MCF 10A (cell line): ENCODE results near the gene CD151. TPM values are rescaled to one million over a fixed set of nuclear protein-coding genes. Genes with fewer than 3 reads are reported as not detected.
A peak's percentile ranks its signal among the peaks of the same experiment; 100 is the strongest.

ENCODE experiments used
- BruUV-seq: library from RNA; stranded (reverse); fragments of 400-500 nt; replicated peaks from 2 replicates; lab custom pipeline; 2021; lab: Mats Ljungman, UMichigan
- CTCF ChIA-PET: fragments of 300-600 bp; sonication (Branson Sonifier 250); formaldehyde crosslinking; extraction: SDS; loops from one replicate; lab custom pipeline; 2021; ENCODE audit warnings: antibody characterized with exemption, inconsistent platforms; lab: Yijun Ruan, JAX
- POLR2A ChIA-PET: fragments of 300-600, 350-650 bp; sonication (Branson Sonifier 250); formaldehyde crosslinking; extraction: SDS; loops from one replicate; lab custom pipeline; 2020; ENCODE audit warnings: antibody characterized with exemption, inconsistent platforms; lab: Yijun Ruan, JAX
- DNase-seq: peaks from one replicate; pipeline ENCODE4 v3.0.0-alpha.2; 2018; ENCODE audit not compliant: unreplicated experiment
- H3K27ac Mint-ChIP-seq: one replicate; pipeline ENCODE4 v1.8.0; 2022; ENCODE audit warnings: mild to moderate bottlenecking, low read depth, mixed read lengths; ENCODE audit not compliant: unreplicated experiment
- H3K27me3 Mint-ChIP-seq: one replicate; pipeline ENCODE4 v1.8.0; 2022; ENCODE audit warnings: mixed read lengths; ENCODE audit not compliant: insufficient read depth, unreplicated experiment
- H3K36me3 Mint-ChIP-seq: one replicate; pipeline ENCODE4 v1.8.0; 2022; ENCODE audit warnings: mild to moderate bottlenecking, moderate library complexity, mixed read lengths; ENCODE audit not compliant: insufficient read depth, unreplicated experiment
- H3K4me1 Mint-ChIP-seq: one replicate; pipeline ENCODE4 v1.8.0; 2022; ENCODE audit warnings: mixed read lengths; ENCODE audit not compliant: insufficient read depth, unreplicated experiment
- H3K4me3 Mint-ChIP-seq: one replicate; pipeline ENCODE4 v1.8.0; 2022; ENCODE audit warnings: mild to moderate bottlenecking, moderate library complexity, mixed read lengths; ENCODE audit not compliant: unreplicated experiment
- H3K9me3 Mint-ChIP-seq: one replicate; pipeline ENCODE4 v1.8.0; 2022; ENCODE audit warnings: mixed read lengths; ENCODE audit not compliant: unreplicated experiment
- intact Hi-C: fragments of 100-400 bp; cut with micrococcal nuclease; formaldehyde crosslinking; loops from 2 replicates; pipeline ENCODE4 v1.14.1; 2022
- total RNA-seq: library from RNA; stranded (reverse); gene quantifications from 2 replicates; pipeline ENCODE4 v1.2.3, GENCODE V29; 2022
- TF ChIP-seq, protein P1 (sequence below): fragments of 200-600 bp; IDR thresholded peaks from one replicate; pipeline ENCODE4 v1.8.0; 2022; ENCODE audit warnings: antibody characterized with exemption, mild to moderate bottlenecking; ENCODE audit not compliant: unreplicated experiment

The CD151 gene
- total RNA-seq, 1 experiment from 2014 or later: 412 TPM

DNA sequence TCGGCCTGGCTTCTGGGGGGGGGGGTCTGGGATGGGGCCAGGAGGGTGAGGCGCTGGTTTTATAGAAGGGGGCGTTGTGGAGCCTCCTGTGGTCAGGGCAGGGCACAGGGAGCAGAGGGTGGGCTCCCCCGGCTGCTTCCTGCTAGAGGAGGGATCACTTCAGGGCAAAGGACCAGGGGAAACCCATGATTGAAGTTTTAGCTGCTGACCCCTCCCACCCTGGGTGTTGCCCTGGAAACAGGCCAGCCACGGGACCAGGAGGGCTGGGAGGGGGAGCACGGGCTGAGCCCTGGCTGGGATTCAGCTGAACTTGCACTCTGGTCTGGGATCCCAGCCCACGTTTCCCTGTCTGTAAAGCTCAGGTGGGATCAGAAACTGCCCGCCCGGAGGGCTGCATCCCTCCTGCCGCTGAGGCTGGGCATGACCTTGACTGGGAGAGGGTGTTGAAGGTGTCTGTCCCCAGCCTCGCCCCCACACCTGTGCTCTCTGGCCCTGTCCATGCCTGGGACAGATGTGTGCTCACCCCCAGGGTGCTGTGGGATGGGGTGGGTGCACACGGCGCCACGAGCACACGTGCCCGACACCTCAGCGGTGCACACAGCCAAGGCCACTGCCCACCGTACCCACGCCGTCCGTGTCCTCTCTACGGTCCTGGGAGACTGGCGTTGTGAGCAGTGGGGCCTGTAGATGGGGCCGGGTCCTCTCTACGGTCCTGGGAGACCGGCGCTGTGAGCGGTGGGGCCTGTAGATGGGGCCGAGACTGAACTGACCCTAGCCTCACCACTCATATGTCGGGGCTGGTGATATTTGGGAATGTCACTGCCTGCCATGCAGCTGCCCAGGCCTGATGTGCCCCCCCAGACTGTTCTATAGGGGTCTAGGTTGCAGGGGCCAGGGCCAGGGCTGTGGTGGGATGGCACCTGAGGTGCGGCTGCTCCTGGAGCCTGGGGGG lies 12.2 kb downstream of the CD151 start:
- DNase-seq: peak; percentile 93
- POLR2A ChIA-PET: interaction anchor here (0.6 to 7.2 kb wide), 13 partner anchors 11 to 464 kb away, joined by 3 to 141 read pairs (median 6); partner anchors contain the start of genes CD151, CHID1, PIDD1 and PNPLA2
- CTCF ChIA-PET: interaction anchor here (0.8 kb wide), 1 partner anchor 10 kb away, joined by 3 read pairs; no protein-coding TSS in a partner anchor
- intact Hi-C loops: loop anchor here (2.0 to 5.0 kb wide), 2 partner anchors 38 to 206 kb away; partner anchors contain the start of genes PIDD1 and RPLP2
- no TSS peak for BruUV-seq
- TF ChIP-seq, protein P1, sequence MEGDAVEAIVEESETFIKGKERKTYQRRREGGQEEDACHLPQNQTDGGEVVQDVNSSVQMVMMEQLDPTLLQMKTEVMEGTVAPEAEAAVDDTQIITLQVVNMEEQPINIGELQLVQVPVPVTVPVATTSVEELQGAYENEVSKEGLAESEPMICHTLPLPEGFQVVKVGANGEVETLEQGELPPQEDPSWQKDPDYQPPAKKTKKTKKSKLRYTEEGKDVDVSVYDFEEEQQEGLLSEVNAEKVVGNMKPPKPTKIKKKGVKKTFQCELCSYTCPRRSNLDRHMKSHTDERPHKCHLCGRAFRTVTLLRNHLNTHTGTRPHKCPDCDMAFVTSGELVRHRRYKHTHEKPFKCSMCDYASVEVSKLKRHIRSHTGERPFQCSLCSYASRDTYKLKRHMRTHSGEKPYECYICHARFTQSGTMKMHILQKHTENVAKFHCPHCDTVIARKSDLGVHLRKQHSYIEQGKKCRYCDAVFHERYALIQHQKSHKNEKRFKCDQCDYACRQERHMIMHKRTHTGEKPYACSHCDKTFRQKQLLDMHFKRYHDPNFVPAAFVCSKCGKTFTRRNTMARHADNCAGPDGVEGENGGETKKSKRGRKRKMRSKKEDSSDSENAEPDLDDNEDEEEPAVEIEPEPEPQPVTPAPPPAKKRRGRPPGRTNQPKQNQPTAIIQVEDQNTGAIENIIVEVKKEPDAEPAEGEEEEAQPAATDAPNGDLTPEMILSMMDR: peak; percentile 13
- H3K27me3 Mint-ChIP-seq: no peaks in the 10 kb centered on the region
- peak overlapping the region; percentile 87 for H3K4me3 Mint-ChIP-seq
- H3K36me3 Mint-ChIP-seq: peaks cover 43% of the 10 kb centered on the region
- H3K9me3 Mint-ChIP-seq: no peaks in the 10 kb centered on the region
- H3K4me1 Mint-ChIP-seq: peaks cover 24% of the 10 kb centered on the region
- H3K27ac Mint-ChIP-seq: peak overlapping the region; percentile 90

GRCh38 chr11:845872-846495 lies 13.2 kb downstream of the CD151 start:
- Mint-ChIP-seq H3K27ac (peak overlapping the region; percentile 28), H3K27me3 (no peaks in the 10 kb centered on the region), H3K36me3 (peaks cover 38% of the 10 kb centered on the region), H3K4me1 (peaks cover 16% of the 10 kb centered on the region), H3K4me3 (peak overlapping the region; percentile 39), H3K9me3 (no peaks in the 10 kb centered on the region)
- TF ChIP-seq, protein P1: no peak
- no peak for DNase-seq
- CTCF ChIA-PET: interaction anchor here (0.8 to 1.0 kb wide), 2 partner anchors 11 to 31 kb away, joined by 3 to 4 read pairs; no protein-coding TSS in a partner anchor
- POLR2A ChIA-PET: interaction anchor here (0.7 to 2.7 kb wide), 11 partner anchors 11 to 51 kb away, joined by 3 to 18 read pairs (median 4); partner anchors contain the start of genes PIDD1 and PNPLA2
- intact Hi-C loops: loop anchor here (2.0 kb wide), 1 partner anchor 205 kb away; no protein-coding TSS in a partner anchor
- BruUV-seq: no TSS peak

- TF ChIP-seq, protein P1: no peak
- BruUV-seq: no TSS peak
- peak overlapping the region; percentile 39 for H3K4me3 Mint-ChIP-seq
- H3K4me1 Mint-ChIP-seq: peaks cover 15% of the 10 kb centered on the region
- intact Hi-C loops: no loop called here
- peak; percentile 47 for DNase-seq
- H3K9me3 Mint-ChIP-seq: no peaks in the 10 kb centered on the region
- ChIA-PET CTCF (interaction anchor here (0.6 to 1.1 kb wide), 4 partner anchors 12 to 205 kb away, joined by 3 to 4 read pairs (median 3); no protein-coding TSS in a partner anchor), POLR2A (interaction anchor here (0.6 to 2.7 kb wide), 13 partner anchors 10 to 430 kb away, joined by 3 to 18 read pairs (median 4); partner anchors contain the start of gene PNPLA2)
- H3K27me3 Mint-ChIP-seq: no peaks in the 10 kb centered on the region
- peak overlapping the region; percentile 28 for H3K27ac Mint-ChIP-seq
- peaks cover 33% of the 10 kb centered on the region for H3K36me3 Mint-ChIP-seq
These were observed 13.8 kb downstream of the CD151 start for GRCh38 chr11:846496-847098.
